AG04449 (cell line): ENCODE results near the gene PRR5L.

ENCODE experiments used
- CTCF ChIA-PET: fragments of 350-600 bp; formaldehyde crosslinking; extraction: SDS; loops from one replicate; lab custom pipeline; 2021; ENCODE audit warnings: antibody characterized with exemption; lab: Yijun Ruan, JAX
- POLR2A ChIA-PET: fragments of 400-600, 350-600 bp; formaldehyde crosslinking; extraction: SDS; loops from one replicate; lab custom pipeline; 2020; ENCODE audit warnings: antibody characterized with exemption, inconsistent platforms; lab: Yijun Ruan, JAX
- DNase-seq: peaks from one replicate; pipeline ENCODE4 v3.0.0-alpha.2; 2010; ENCODE audit warnings: low read depth, low spot score
- H3K4me3 ChIP-seq: 2 replicates; pipeline ENCODE4 v1.5.1; 2011; ENCODE audit warnings: low read depth, mild to moderate bottlenecking, control low read depth, low read length
- CTCF ChIP-seq: IDR thresholded peaks from one replicate; pipeline ENCODE4 v1.5.1; 2011; ENCODE audit warnings: mild to moderate bottlenecking, moderate library complexity, low read length, control low read depth, inconsistent platforms; ENCODE audit not compliant: insufficient read depth; ENCODE audit errors: missing control alignments

PRR5L gene

GRCh38 chr11:36394926-36395325 is 98.8 kb downstream of the PRR5L start:
- POLR2A ChIA-PET: no interaction called here

DNA sequence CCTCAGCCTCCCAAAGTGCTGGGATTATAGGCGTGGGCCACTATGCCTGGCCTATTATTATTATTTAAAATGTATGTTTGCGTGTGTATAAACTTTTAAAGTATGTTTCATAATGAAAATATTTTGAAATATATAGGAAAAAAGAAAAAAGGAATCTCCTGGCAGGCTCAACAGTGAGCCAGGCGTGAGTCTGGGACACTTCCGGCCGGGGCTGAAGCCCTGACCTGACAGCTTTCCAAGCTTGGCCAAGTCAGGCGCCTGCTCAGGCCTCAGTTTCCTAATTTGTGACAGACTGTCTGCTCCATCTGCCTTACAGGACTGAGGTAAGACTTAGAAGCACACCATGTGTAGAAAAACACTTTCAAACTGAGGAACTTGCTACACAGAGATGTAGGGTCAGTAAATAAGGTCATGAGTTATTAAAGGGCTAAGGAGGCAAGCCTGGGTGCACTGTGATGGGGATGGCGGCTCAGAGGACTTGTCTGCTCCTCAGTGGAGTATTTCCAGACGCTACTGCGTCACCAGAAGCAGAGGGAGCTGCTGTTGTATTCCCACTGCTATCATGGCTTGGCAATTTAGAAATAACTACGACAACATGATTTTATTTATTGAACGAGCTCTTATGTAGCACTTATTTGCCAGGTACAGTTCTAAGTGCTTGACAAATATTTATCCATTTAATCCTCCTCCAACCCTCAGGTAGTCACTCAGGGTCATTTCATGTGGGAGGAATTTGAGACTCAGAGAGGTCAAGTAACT is 100.1 kb downstream of the PRR5L start:
- no peak for TF ChIP-seq CTCF
- H3K4me3 ChIP-seq: no peak overlapping the region
- ChIA-PET POLR2A (no interaction called here), CTCF (interaction anchor here (0.7 to 2.9 kb wide), 4 partner anchors 9 to 20 kb away, joined by 3 to 11 read pairs (median 5); no protein-coding TSS in a partner anchor)
- no peak for DNase-seq

More at GRCh38 chr11:36394926-36395325, 98.8 kb downstream of the PRR5L start:
- no peak for TF ChIP-seq CTCF
- no peak overlapping the region for H3K4me3 ChIP-seq
- DNase-seq: no peak
- CTCF ChIA-PET: interaction anchor here (0.9 to 2.9 kb wide), 3 partner anchors 10 to 83 kb away, joined by 3 to 11 read pairs (median 4); no protein-coding TSS in a partner anchor

- H3K4me3 ChIP-seq: no peak overlapping the region
- no peak for TF ChIP-seq CTCF
- ChIA-PET POLR2A (no interaction called here), CTCF (interaction anchor here (0.6 to 1.0 kb wide), 3 partner anchors 18 to 95 kb away, joined by 3 read pairs; no protein-coding TSS in a partner anchor)
- no peak for DNase-seq
Measured at GRCh38 chr11:36398231-36398953, 102.3 kb downstream of the PRR5L start.

DNA sequence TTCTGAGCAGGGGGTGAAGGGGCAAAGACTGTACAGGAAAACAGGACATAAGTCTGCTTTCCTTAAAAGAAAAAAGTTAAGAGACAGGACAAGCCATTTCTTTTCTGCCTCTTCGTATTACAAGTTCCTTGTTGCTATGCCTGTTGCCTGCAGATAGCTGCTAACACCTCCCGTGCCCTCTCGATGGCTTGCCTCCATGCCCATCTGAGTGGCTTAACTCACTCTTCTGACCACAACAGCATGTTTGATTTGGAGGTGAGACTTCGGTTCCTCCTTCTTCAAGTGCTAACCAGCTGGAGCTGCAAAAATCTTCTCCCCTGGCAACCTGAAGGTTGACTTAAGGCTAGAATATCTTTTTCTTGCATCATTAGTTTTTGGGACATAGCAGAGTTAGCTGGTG is 103.1 kb downstream of the PRR5L start:
- POLR2A ChIA-PET: interaction anchor here (0.5 kb wide), 1 partner anchor 99 kb away, joined by 5 read pairs; no protein-coding TSS in a partner anchor
- no peak for TF ChIP-seq CTCF
- CTCF ChIA-PET: interaction anchor here (0.9 kb wide), 1 partner anchor 22 kb away, joined by 3 read pairs; no protein-coding TSS in a partner anchor
- DNase-seq: no peak
- H3K4me3 ChIP-seq: no peak overlapping the region

DNA sequence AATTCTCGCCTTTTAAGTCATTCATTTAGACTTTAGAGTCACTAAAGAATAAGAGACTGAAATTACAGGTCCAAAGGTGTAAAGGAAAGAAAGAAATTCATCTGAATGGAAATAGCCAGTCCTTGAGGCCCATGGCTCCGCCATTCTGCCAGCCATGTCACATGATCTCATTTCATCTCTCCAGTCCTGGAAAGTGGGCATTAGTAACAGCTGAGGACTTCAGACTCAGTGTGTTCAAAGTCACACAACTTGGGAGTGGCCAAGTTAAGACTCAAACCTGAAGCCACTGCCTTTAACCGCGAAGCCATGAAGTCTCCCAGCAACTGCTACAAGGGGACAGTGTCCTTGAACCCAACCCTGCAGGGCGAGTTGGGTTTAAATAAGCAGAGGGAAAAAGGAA is 103.7 kb downstream of the PRR5L start:
- CTCF ChIA-PET: interaction anchor here (0.9 to 1.0 kb wide), 2 partner anchors 16 to 23 kb away, joined by 3 read pairs; no protein-coding TSS in a partner anchor
- TF ChIP-seq CTCF: no peak
- POLR2A ChIA-PET: interaction anchor here (0.5 kb wide), 1 partner anchor 98 kb away, joined by 5 read pairs; no protein-coding TSS in a partner anchor
- no peak overlapping the region for H3K4me3 ChIP-seq
- no peak for DNase-seq
